H1 (cell line): Measurements from ENCODE around the gene DCXR. TPM values are rescaled to one million over a fixed set of nuclear protein-coding genes. Genes with fewer than 3 reads are reported as not detected.

ENCODE experiments used
- CTCF ChIA-PET: fragments of 300-600 bp; sonication (Branson Sonifier 250); formaldehyde crosslinking; loops from one replicate; lab custom pipeline; 2021; ENCODE audit not compliant: partially characterized antibody; lab: Charles Lee
- POLR2A ChIA-PET: fragments of 300-600 bp; sonication (Branson Sonifier 250); formaldehyde crosslinking; loops from one replicate; lab custom pipeline; 2021; ENCODE audit warnings: inconsistent platforms; ENCODE audit not compliant: partially characterized antibody; lab: Charles Lee
- DNase-seq, 2 experiments: peaks; one replicate each; pipeline versions ENCODE4 v3.0.0 to v3.0.0-alpha.2; 2010 to 2022; ENCODE audit warnings: low spot score in 2 of 2, low read depth in 1 of 2, mixed read lengths in 1 of 2
- FAIRE-seq: peaks from 2 replicates; lab custom pipeline; 2011; peaks lifted over from hg19 to GRCh38; lab: Jason Lieb, UNC
- H2AFZ ChIP-seq: 2 replicates; pipeline ENCODE4 v1.8.1; 2012; ENCODE audit warnings: low read length, inconsistent platforms
- H2AK5ac ChIP-seq: 2 replicates; pipeline ENCODE4 v1.6.1; 2013; ENCODE audit warnings: low read depth, low read length
- H2BK120ac ChIP-seq: replicated peaks from 2 replicates; pipeline ENCODE3; 2013; ENCODE audit warnings: low read depth, low read length, inconsistent platforms
- H2BK12ac ChIP-seq: 2 replicates; pipeline ENCODE4 v1.6.1; 2013; ENCODE audit warnings: low read depth, low read length
- H2BK15ac ChIP-seq: 2 replicates; pipeline ENCODE4 v1.6.1; 2013; ENCODE audit warnings: low read length
- H2BK20ac ChIP-seq: 2 replicates; pipeline ENCODE4 v1.6.1; 2013; ENCODE audit warnings: low read length
- H2BK5ac ChIP-seq: 2 replicates; pipeline ENCODE4 v1.6.1; 2013; ENCODE audit warnings: low read depth, low read length
- H3K14ac ChIP-seq: 2 replicates; pipeline ENCODE4 v1.6.1; 2013; ENCODE audit warnings: inconsistent platforms; ENCODE audit not compliant: insufficient read length
- H3K18ac ChIP-seq: 2 replicates; pipeline ENCODE4 v1.6.1; 2013; ENCODE audit warnings: low read length; ENCODE audit errors: extremely low read depth
- H3K23ac ChIP-seq: 2 replicates; pipeline ENCODE4 v1.6.1; 2013; ENCODE audit warnings: inconsistent platforms; ENCODE audit not compliant: insufficient read length
- H3K23me2 ChIP-seq: 2 replicates; pipeline ENCODE4 v1.6.1; 2013; ENCODE audit warnings: low read depth, low read length
- H3K27ac ChIP-seq: 2 replicates; pipeline ENCODE4 v1.6.1; 2011; ENCODE audit warnings: low read depth, low read length, inconsistent platforms
- H3K27me3 ChIP-seq, 4 experiments: replicated peaks in 1 of 4; 1 replicate in 1 of 4; 2 replicates in 3 of 4; pipeline versions ENCODE4 v1.6.1 to v1.8.1; 2011 to 2013; ENCODE audit warnings: low read length in 3 of 4, mild to moderate bottlenecking in 3 of 4, inconsistent platforms in 2 of 4, mixed read lengths in 2 of 4, moderate library complexity in 1 of 4; ENCODE audit not compliant: control insufficient read depth in 3 of 4, insufficient read depth in 3 of 4; ENCODE audit errors: extremely low read depth in 1 of 4
- H3K36me3 ChIP-seq, 4 experiments: 2 replicates each; pipeline versions ENCODE4 v1.6.1 to v1.8.1; 2011 to 2013; ENCODE audit warnings: mild to moderate bottlenecking in 4 of 4, low read length in 3 of 4, moderate library complexity in 2 of 4, control low read depth in 1 of 4, inconsistent platforms in 1 of 4; ENCODE audit not compliant: insufficient read depth in 4 of 4, control insufficient read depth in 2 of 4
- H3K4ac ChIP-seq: replicated peaks from 2 replicates; pipeline ENCODE3; 2013; ENCODE audit warnings: low read length, low read depth, mixed read lengths, inconsistent platforms; ENCODE audit not compliant: insufficient read length
- H3K4me1 ChIP-seq, 4 experiments: replicated peaks in 1 of 4; 1 replicate in 1 of 4; 2 replicates in 3 of 4; pipeline versions ENCODE4 v1.6.1 to v1.8.1; 2011 to 2013; ENCODE audit warnings: low read length in 3 of 4, inconsistent platforms in 2 of 4, mixed read lengths in 1 of 4; ENCODE audit not compliant: insufficient read depth in 4 of 4, control insufficient read depth in 3 of 4
- H3K4me2 ChIP-seq, 2 experiments: 2 replicates each; pipeline versions ENCODE4 v1.6.1 to v1.8.1; 2011 to 2013; ENCODE audit warnings: low read depth in 2 of 2, low read length in 2 of 2, control low read depth in 1 of 2, inconsistent platforms in 1 of 2, mild to moderate bottlenecking in 1 of 2; ENCODE audit not compliant: insufficient read depth in 1 of 2
- H3K4me3 ChIP-seq, 4 experiments: fragments of 200-600, 300-600 bp in 1 of 4; sonication (generic), shearing (Covaris generic), sonication (Bioruptor Twin) in 1 of 4; 2 replicates each; pipeline versions ENCODE4 v1.5.1 to v1.8.1; 2011 to 2016; ENCODE audit warnings: low read length in 4 of 4, low read depth in 3 of 4, control low read depth in 2 of 4, inconsistent platforms in 2 of 4, mild to moderate bottlenecking in 2 of 4, mixed read lengths in 1 of 4, moderate library complexity in 1 of 4; ENCODE audit not compliant: insufficient read depth in 2 of 4; ENCODE audit errors: extremely low read depth in 1 of 4
- H3K56ac ChIP-seq: replicated peaks from 2 replicates; pipeline ENCODE3; 2013; ENCODE audit warnings: low read depth, mild to moderate bottlenecking, mixed read lengths, low read length, inconsistent platforms; ENCODE audit not compliant: insufficient read length
- H3K79me1 ChIP-seq: 2 replicates; pipeline ENCODE4 v1.6.1; 2013; ENCODE audit warnings: low read depth, low read length, control low read depth
- H3K79me2 ChIP-seq, 2 experiments: 2 replicates each; pipeline versions ENCODE4 v1.6.1 to v1.8.1; 2012 to 2013; ENCODE audit warnings: low read length in 2 of 2, mild to moderate bottlenecking in 2 of 2, inconsistent platforms in 1 of 2; ENCODE audit not compliant: insufficient read depth in 2 of 2, control insufficient read depth in 1 of 2
- H3K9ac ChIP-seq, 4 experiments: replicated peaks in 1 of 4; 1 replicate in 1 of 4; 2 replicates in 3 of 4; pipeline versions ENCODE4 v1.6.1 to v1.8.1; 2011 to 2013; ENCODE audit warnings: low read depth in 3 of 4, low read length in 3 of 4, control low read depth in 2 of 4, mild to moderate bottlenecking in 2 of 4, moderate library complexity in 2 of 4, inconsistent platforms in 1 of 4; ENCODE audit errors: extremely low read depth in 1 of 4
- H3K9me3 ChIP-seq, 2 experiments: 2 replicates each; pipeline versions ENCODE4 v1.6.1 to v1.8.1; 2012 to 2013; ENCODE audit warnings: mild to moderate bottlenecking in 2 of 2, moderate library complexity in 2 of 2, control low read depth in 1 of 2, inconsistent platforms in 1 of 2, low read depth in 1 of 2, low read length in 1 of 2, mixed read lengths in 1 of 2; ENCODE audit not compliant: insufficient read depth in 2 of 2
- H4K20me1 ChIP-seq, 2 experiments: replicated peaks in 1 of 2; 2 replicates each; pipeline versions ENCODE3 to v1.8.1; 2011 to 2013; ENCODE audit warnings: inconsistent platforms in 2 of 2, low read length in 2 of 2, mild to moderate bottlenecking in 1 of 2; ENCODE audit not compliant: insufficient read depth in 2 of 2, control insufficient read depth in 1 of 2
- H4K5ac ChIP-seq: 2 replicates; pipeline ENCODE4 v1.6.1; 2013; ENCODE audit warnings: low read length, low read depth, mixed read lengths, inconsistent platforms; ENCODE audit not compliant: insufficient read length
- H4K8ac ChIP-seq: 2 replicates; pipeline ENCODE4 v1.8.0; 2013; ENCODE audit warnings: mild to moderate bottlenecking, moderate library complexity, low read length, inconsistent platforms; ENCODE audit not compliant: insufficient read depth; ENCODE audit errors: extremely low read depth
- H4K91ac ChIP-seq: replicated peaks from 2 replicates; pipeline ENCODE3; 2013; ENCODE audit warnings: low read length, mixed read lengths, inconsistent platforms; ENCODE audit not compliant: insufficient read length
- BCL11A ChIP-seq, 2 experiments: IDR thresholded peaks; one replicate each; pipeline ENCODE4 v1.6.1; 2011; ENCODE audit warnings: low read depth in 2 of 2, low read length in 2 of 2, mild to moderate bottlenecking in 2 of 2
- CEBPB ChIP-seq: IDR thresholded peaks from 2 replicates; pipeline ENCODE4 v1.6.1; 2012; ENCODE audit warnings: low read depth, low read length
- EGR1 ChIP-seq: IDR thresholded peaks from 2 replicates; pipeline ENCODE4 v1.6.1; 2011; ENCODE audit warnings: low read depth, low read length, borderline replicate concordance
- HDAC6 ChIP-seq: IDR thresholded peaks from one replicate; pipeline ENCODE4 v1.7.1; 2012; ENCODE audit warnings: low read depth, mild to moderate bottlenecking, inconsistent platforms, low read length, moderate library complexity
- KDM1A ChIP-seq: fragments of 200-600, 300-600 bp; sonication (generic); IDR thresholded peaks from 2 replicates; pipeline ENCODE4 v1.7.1; 2016; ENCODE audit warnings: mild to moderate bottlenecking, low read length, borderline replicate concordance
- POU5F1 ChIP-seq: IDR thresholded peaks from 2 replicates; pipeline ENCODE4 v1.6.1; 2011; ENCODE audit warnings: low read depth, mild to moderate bottlenecking, low read length, moderate library complexity
- WGBS, 2 experiments: shearing (Covaris generic) in 1 of 2; methylation state at CpG; one replicate each; pipeline versions ENCODE4 v1.1.6 to v1.1.7; 2013 to 2015; ENCODE audit warnings: low lambda C conversion rate in 2 of 2, mixed read lengths in 2 of 2, inconsistent platforms in 1 of 2, low coverage in 1 of 2, missing lambda C conversion rate in 1 of 2; ENCODE audit not compliant: insufficient replicate concordance in 2 of 2, insufficient coverage in 1 of 2, insufficient read length in 1 of 2; ENCODE audit errors: extremely low coverage in 1 of 2, missing lambda C conversion rate in 1 of 2; 5-methylcytosine and 5-hydroxymethylcytosine counted together
- polyA plus RNA-seq, 7 experiments: library from polyadenylated mRNA; depleted of rRNA in 3 of 7; stranded (reverse) in 5 of 7; unstranded in 2 of 7; fragments of >200 nt in 5 of 7; fragments of 200-250 nt in 2 of 7; gene quantifications; 1 replicate in 5 of 7; 2 replicates in 1 of 7; 4 replicates in 1 of 7; pipeline versions ENCODE4 v1.2.1 to v1.2.3, GENCODE V29; 2011 to 2013; ENCODE audit warnings: missing spikeins in 2 of 7, mixed read lengths in 2 of 7
- total RNA-seq: library from RNA; stranded (reverse); fragmentation: NEBNext Ultra II Directional; extraction: Animal tissue kit (Norgen Biotek cat#: 25700); gene quantifications from 2 replicates; pipeline ENCODE4 v1.2.1, GENCODE V29; 2021

Gene DCXR
- total and polyA plus RNA-seq, 2 of the 8 experiments (the other 6 are each of a cell fraction or from before 2014, with no cell fraction given), result 96.3 to 212 TPM

- H4K5ac ChIP-seq, result no peak overlapping the region
- CTCF ChIA-PET, result interaction anchor here (0.5 to 3.1 kb wide), 56 partner anchors 9 to 644 kb away, joined by 3 to 40 read pairs (median 5); partner anchors contain the start of genes DCXR and DUS1L
- no peaks in the 10 kb centered on the region for H3K27me3 ChIP-seq
- H3K56ac ChIP-seq, result peak overlapping the region; percentile 25
- DNase-seq (no peak), FAIRE-seq (no peak)
- H3K27ac ChIP-seq, result no peak overlapping the region
- H4K20me1 ChIP-seq, result peaks cover 0 to 17% of the 10 kb centered on the region in 2 experiments
- H4K91ac ChIP-seq, result no peak overlapping the region
- no peaks in the 10 kb centered on the region; a peak in 2 of 8 replicates for H3K36me3 ChIP-seq
- H3K4me2 ChIP-seq, result peak overlapping the region in 1 of 2 experiments; percentile 86; a peak in 1 of 4 replicates
- 0 out of 2 replicates have a peak, but pooled peaks cover 3% of the 10 kb centered on the region for H3K79me1 ChIP-seq
- H2BK5ac ChIP-seq, result no peak overlapping the region; the same call in 1 of the 2 replicates
- H2AFZ ChIP-seq, result no peak overlapping the region
- H3K18ac ChIP-seq, result no peak overlapping the region
- peak overlapping the region; percentile 76; the same call in 1 of the 2 replicates for H4K8ac ChIP-seq
- no peak overlapping the region for H3K14ac ChIP-seq
- WGBS, 2 experiments, result 70% methylated on average over 24 of the region's 31 CpGs; no CpG with 5 or more reads in 1 of the 2 experiments
- peaks cover 0 to 2% of the 10 kb centered on the region in 2 experiments; a peak in 1 of 4 replicates for H3K79me2 ChIP-seq
- POLR2A ChIA-PET, result interaction anchor here (0.7 to 4.9 kb wide), 23 partner anchors 7 to 164 kb away, joined by 3 to 38 read pairs (median 5); partner anchors contain the start of genes CENPX, FASN, GPS1 and LRRC45
- no peak overlapping the region for H2BK20ac ChIP-seq
- TF ChIP-seq POU5F1, result no peak
- no peak for TF ChIP-seq KDM1A
- no peak for TF ChIP-seq CEBPB
- TF ChIP-seq BCL11A (IDR thresholded peaks at IDR 0.05; ENCODE audit: low read depth in 2 of 2, low read length in 2 of 2), result no peak
- no peak for TF ChIP-seq EGR1
- TF ChIP-seq HDAC6, result no peak
- 0 out of 8 replicates have a peak overlapping the region, but pooled peaks of 1 of the 4 experiments have one; percentile 54 for H3K4me3 ChIP-seq
- H2BK120ac ChIP-seq, result no peak overlapping the region
- H3K9me3 ChIP-seq, result no peaks in the 10 kb centered on the region
- no peak overlapping the region for H2AK5ac ChIP-seq
- no peak overlapping the region for H2BK12ac ChIP-seq
- H3K23ac ChIP-seq, result no peak overlapping the region
- H2BK15ac ChIP-seq, result no peak overlapping the region
- peaks cover 7% of the 10 kb centered on the region; the same call in 1 of the 2 replicates for H3K23me2 ChIP-seq
- no peak overlapping the region for H3K9ac ChIP-seq
- H3K4ac ChIP-seq, result peak overlapping the region; percentile 14
- H3K4me1 ChIP-seq, result peaks cover 0 to 13% (median 2%) of the 10 kb centered on the region in 4 experiments; a peak in 5 of 7 replicates
Observed at GRCh38 chr17:82029990-82030469, 7.5 kb downstream of the DCXR start.
